NCI-H774 (cell line): ENCODE measurements around the gene SLC6A7.

Experiments used
- DNase-seq: peaks from one replicate; lab custom pipeline; 2025; lab: John Stamatoyannopoulos, UW

The SLC6A7 gene

GRCh38 chr5:150189728-150190502 lies at the start of gene SLC6A7:
Gene SLC6A7, plus strand, starts transcription at chr5:150190062. Its CDS starts 266 bp downstream, at chr5:150190328.
- no peak for DNase-seq

GRCh38 chr5:150140830-150141229 lies 49.0 kb upstream of the SLC6A7 start:
- no peak for DNase-seq

- DNase-seq = no peak
These were observed 48.2 kb upstream of the SLC6A7 start for GRCh38 chr5:150141544-150142184.

GRCh38 chr5:150142185-150142958 lies 47.5 kb upstream of the SLC6A7 start:
- no peak for DNase-seq

- no peak for DNase-seq
These were observed 46.9 kb upstream of the SLC6A7 start for GRCh38 chr5:150142959-150143349.

GRCh38 chr5:150143350-150144245 lies 46.3 kb upstream of the SLC6A7 start:
- DNase-seq = no peak

GRCh38 chr5:150144246-150144801 lies 45.5 kb upstream of the SLC6A7 start:
- DNase-seq = no peak

GRCh38 chr5:150144879-150145278 lies 45.0 kb upstream of the SLC6A7 start:
- no peak for DNase-seq

- no peak for DNase-seq
These were observed 43.6 kb upstream of the SLC6A7 start for GRCh38 chr5:150146235-150146634.

GRCh38 chr5:150146862-150147601 lies 42.8 kb upstream of the SLC6A7 start:
- no peak for DNase-seq

GRCh38 chr5:150147670-150148069 lies 42.2 kb upstream of the SLC6A7 start:
- no peak for DNase-seq

GRCh38 chr5:150148117-150148927 lies 41.5 kb upstream of the SLC6A7 start:
- no peak for DNase-seq

- DNase-seq = no peak
These were observed 40.2 kb upstream of the SLC6A7 start for GRCh38 chr5:150149618-150150017.

- no peak for DNase-seq
These were observed 37.0 kb upstream of the SLC6A7 start for GRCh38 chr5:150152636-150153462.

GRCh38 chr5:150153483-150153882 lies 36.4 kb upstream of the SLC6A7 start:
- DNase-seq = no peak

- no peak for DNase-seq
These were observed 35.8 kb upstream of the SLC6A7 start for GRCh38 chr5:150153957-150154617.

GRCh38 chr5:150154618-150155128 lies 35.2 kb upstream of the SLC6A7 start:
- DNase-seq = no peak
